Lower lobe of right lung (tissue), 2 donors: ENCODE results near the gene PTPRG. TPM values are rescaled to one million over a fixed set of nuclear protein-coding genes. Genes with fewer than 3 reads are reported as not detected.

Experiments
- ATAC-seq, 2 donors: fragments of 200-7000 bp; cut with Tn5 transposase; one replicate each; pipeline ENCODE4 v1.9.1; 2020 to 2022; ENCODE audit warnings: mild to moderate bottlenecking in 2 of 2, moderate library complexity in 2 of 2
- DNase-seq: peaks from one replicate; pipeline ENCODE4 v3.0.0-alpha.2; 2020
- H3K27ac ChIP-seq: fragments of 200-600 bp; one replicate; pipeline ENCODE4 v1.8.0; 2022
- H3K27me3 ChIP-seq: fragments of 200-600 bp; one replicate; pipeline ENCODE4 v1.8.0; 2022; ENCODE audit warnings: low read depth
- H3K36me3 ChIP-seq: fragments of 200-600 bp; one replicate; pipeline ENCODE4 v1.8.0; 2022; ENCODE audit warnings: mild to moderate bottlenecking
- H3K4me1 ChIP-seq: fragments of 200-600 bp; one replicate; pipeline ENCODE4 v1.8.0; 2022
- H3K4me3 ChIP-seq: fragments of 200-600 bp; one replicate; pipeline ENCODE4 v1.8.0; 2022; ENCODE audit warnings: mild to moderate bottlenecking
- H3K9me3 ChIP-seq: fragments of 200-600 bp; one replicate; pipeline ENCODE4 v1.8.0; 2022
- intact Hi-C: fragments of 100-400 bp; cut with DNase I; formaldehyde crosslinking; loops from one replicate; pipeline ENCODE4 v1.11.0; 2022
- total RNA-seq: library from RNA; stranded (reverse); fragmentation: NEBNext Ultra II Directional; extraction: Animal tissue kit (Norgen Biotek cat#: 25700); gene quantifications from one replicate; pipeline ENCODE4 v1.2.1, GENCODE V29; 2021
- TF ChIP-seq, protein P1 (sequence below): fragments of 200-600 bp; IDR thresholded peaks from one replicate; pipeline ENCODE4 v1.8.0; 2022; ENCODE audit warnings: antibody characterized with exemption, mild to moderate bottlenecking
- donor health status: DM: no; HTN: yes; CAD: no; lungs with severe emphysema.

The PTPRG gene
- total RNA-seq, 1 donor from 2014 or later: 67.6 TPM

DNA sequence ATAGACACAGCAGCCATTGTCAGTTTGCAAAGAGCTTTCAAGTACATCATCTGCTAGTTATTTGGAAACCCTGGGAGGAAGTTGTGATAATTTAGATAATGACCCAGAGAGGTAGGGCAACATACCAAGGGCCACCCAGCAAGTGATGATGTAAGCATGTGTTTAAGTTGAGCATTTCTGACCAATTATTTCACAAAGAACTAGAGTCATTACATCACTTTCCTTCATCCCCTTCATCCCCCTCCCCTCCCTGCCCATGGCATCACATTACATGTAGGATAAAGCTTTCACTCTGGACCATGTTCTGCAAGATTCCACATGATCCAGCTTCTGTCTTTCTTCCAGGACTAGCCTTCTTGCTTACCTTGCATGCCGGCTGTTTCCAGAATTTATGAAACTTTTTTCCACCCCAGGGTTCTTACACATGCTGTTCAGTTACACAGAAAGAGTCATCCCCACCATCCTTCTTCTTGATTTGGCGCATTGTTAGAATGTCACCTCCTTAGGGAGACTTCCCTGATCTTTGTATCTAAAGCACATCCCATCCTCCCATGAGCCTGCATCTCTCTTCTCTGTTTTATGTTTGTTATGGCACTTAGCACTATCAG lies 71.3 kb downstream of the PTPRG start:
- no peaks in the 10 kb centered on the region for H3K27me3 ChIP-seq
- TF ChIP-seq, protein P1, sequence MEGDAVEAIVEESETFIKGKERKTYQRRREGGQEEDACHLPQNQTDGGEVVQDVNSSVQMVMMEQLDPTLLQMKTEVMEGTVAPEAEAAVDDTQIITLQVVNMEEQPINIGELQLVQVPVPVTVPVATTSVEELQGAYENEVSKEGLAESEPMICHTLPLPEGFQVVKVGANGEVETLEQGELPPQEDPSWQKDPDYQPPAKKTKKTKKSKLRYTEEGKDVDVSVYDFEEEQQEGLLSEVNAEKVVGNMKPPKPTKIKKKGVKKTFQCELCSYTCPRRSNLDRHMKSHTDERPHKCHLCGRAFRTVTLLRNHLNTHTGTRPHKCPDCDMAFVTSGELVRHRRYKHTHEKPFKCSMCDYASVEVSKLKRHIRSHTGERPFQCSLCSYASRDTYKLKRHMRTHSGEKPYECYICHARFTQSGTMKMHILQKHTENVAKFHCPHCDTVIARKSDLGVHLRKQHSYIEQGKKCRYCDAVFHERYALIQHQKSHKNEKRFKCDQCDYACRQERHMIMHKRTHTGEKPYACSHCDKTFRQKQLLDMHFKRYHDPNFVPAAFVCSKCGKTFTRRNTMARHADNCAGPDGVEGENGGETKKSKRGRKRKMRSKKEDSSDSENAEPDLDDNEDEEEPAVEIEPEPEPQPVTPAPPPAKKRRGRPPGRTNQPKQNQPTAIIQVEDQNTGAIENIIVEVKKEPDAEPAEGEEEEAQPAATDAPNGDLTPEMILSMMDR: no peak

GRCh38 chr3:61634678-61635077 lies 73.3 kb downstream of the PTPRG start:
- TF ChIP-seq, protein P1: no peak
- Histone ChIP-seq H3K27ac (no peak overlapping the region), H3K27me3 (no peaks in the 10 kb centered on the region), H3K4me3 (no peak overlapping the region), H3K9me3 (no peaks in the 10 kb centered on the region), H3K36me3 (no peaks in the 10 kb centered on the region), H3K4me1 (peaks cover 15% of the 10 kb centered on the region)
- ATAC-seq: peak in 1 of 2 donors; percentile 25
- intact Hi-C loops: no loop called here
- DNase-seq: no peak

More for the DNA sequence above, 71.3 kb downstream of the PTPRG start:
- intact Hi-C loops: no loop called here
- Histone ChIP-seq H3K4me1 (peaks cover 29% of the 10 kb centered on the region), H3K27ac (no peak overlapping the region), H3K4me3 (no peak overlapping the region), H3K36me3 (no peaks in the 10 kb centered on the region), H3K9me3 (no peaks in the 10 kb centered on the region)
- no peak for ATAC-seq
- DNase-seq: no peak

DNA sequence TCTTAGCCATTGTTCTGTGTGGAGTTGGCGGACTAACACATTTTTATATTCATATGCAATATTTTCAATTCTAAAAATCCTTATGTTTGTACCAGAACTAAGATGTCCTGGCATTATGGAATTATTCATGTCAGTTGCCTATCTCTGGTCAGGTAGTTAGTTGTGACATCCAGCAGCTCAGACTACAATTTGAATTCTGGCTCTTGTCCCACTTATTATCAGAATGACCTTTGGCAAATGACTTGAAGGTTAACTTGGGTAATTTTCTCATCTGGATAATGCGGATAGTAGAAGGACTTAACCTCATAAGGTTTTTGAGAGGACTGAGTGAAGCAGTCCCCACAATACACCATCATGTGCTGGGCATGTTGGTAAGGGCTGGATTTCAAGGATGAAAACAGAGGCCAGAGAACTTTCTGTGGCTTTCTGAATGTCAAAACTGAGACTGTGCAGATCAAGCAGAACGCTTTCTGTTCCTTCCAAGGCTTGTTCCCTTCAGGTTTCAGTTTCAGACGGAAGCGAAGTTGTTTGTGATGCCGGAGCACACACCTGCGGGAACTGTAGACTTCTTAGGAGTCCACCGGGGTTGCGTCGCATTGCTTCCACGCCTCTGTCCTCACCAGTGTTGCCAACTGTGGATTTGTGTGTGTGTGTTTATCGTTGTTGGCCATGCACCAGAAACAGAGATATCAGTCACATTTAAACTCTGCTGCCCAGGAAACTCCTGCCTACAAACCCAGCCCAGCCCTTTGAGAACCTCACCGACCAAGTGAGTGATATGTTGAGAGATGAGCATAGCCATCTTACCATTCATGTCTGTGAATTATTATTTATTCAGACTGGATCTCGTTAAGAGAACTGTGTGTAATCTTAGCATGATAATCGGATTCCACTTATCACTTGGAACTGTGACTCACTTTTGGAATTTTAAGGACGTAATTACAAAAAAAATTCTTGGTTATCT lies 76.0 kb downstream of the PTPRG start:
- peak overlapping the region; percentile 51 for H3K27ac ChIP-seq
- TF ChIP-seq, protein P1: no peak
- ATAC-seq (peak; percentile 45 to 56), DNase-seq (no peak)
- H3K4me1 ChIP-seq: peaks cover 8% of the 10 kb centered on the region
- no peaks in the 10 kb centered on the region for H3K27me3 ChIP-seq
- H3K9me3 ChIP-seq: no peaks in the 10 kb centered on the region
- H3K36me3 ChIP-seq: no peaks in the 10 kb centered on the region
- peak overlapping the region; percentile 15 for H3K4me3 ChIP-seq
- intact Hi-C loops: no loop called here

DNA sequence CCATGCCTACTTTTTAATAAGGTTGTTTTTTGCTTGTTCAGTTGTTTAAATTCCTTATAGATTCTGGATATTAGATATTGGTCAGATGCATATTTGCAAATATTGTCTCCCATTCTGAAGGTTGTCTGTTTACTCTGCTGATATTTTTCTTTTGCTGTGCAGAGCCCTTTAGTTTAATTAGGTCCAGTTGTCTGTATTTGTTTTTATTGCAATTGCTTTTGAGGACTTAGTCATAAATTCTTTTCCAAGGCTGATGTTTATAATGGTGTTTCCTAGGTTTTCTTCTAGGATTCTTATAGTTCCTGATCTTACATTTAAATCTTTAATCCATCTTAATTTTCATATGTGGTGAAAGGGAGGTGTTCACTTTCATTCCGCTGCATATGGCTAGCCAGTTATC lies 77.4 kb downstream of the PTPRG start:
- H3K4me3 ChIP-seq: no peak overlapping the region
- no peaks in the 10 kb centered on the region for H3K36me3 ChIP-seq
- ATAC-seq (no peak), DNase-seq (no peak)
- no peak overlapping the region for H3K27ac ChIP-seq
- H3K9me3 ChIP-seq: no peaks in the 10 kb centered on the region
- TF ChIP-seq, protein P1: no peak
- no peaks in the 10 kb centered on the region for H3K27me3 ChIP-seq
- H3K4me1 ChIP-seq: peaks cover 8% of the 10 kb centered on the region
- intact Hi-C loops: no loop called here

DNA sequence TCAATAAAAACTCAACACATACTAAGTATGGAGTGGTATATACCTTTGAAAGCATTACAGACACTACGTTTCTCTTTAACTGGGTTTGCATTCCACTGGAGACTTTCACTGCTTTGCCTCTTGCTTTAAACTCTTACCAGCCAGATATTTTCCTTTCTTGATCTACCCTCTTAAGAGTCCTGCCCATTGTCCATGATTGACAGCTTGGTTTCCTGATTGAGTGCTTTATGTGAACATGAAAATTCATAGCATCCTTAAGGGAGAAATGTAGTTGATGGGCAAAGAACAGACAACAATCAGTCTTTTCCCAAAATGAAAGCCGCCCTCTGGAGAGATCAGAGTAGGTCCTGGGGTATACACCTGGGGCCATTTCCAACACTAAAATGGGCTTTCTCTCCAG lies 78.6 kb downstream of the PTPRG start:
- ATAC-seq: no peak
- peaks cover 8% of the 10 kb centered on the region for H3K4me1 ChIP-seq
- no peak overlapping the region for H3K4me3 ChIP-seq
- intact Hi-C loops: no loop called here
- H3K9me3 ChIP-seq: no peaks in the 10 kb centered on the region
- DNase-seq: no peak
- no peaks in the 10 kb centered on the region for H3K27me3 ChIP-seq
- H3K36me3 ChIP-seq: no peaks in the 10 kb centered on the region
- no peak overlapping the region for H3K27ac ChIP-seq
- TF ChIP-seq, protein P1: no peak
